ENCODE data around the gene PTPMT1. TPM values are rescaled to one million over a fixed set of nuclear protein-coding genes. Genes with fewer than 3 reads are reported as not detected.

Gene PTPMT1
- total RNA-seq, 6 experiments from 2014 or later, result 14.7 to 118 (median 20.5) TPM

- Histone ChIP-seq H3K9me3 (no peaks in the 10 kb centered on the region), H3K27me3 (no peaks in the 10 kb centered on the region), H3K4me1 (peaks cover 0 to 28% (median 14%) of the 10 kb centered on the region in 4 donors), H3K4me3 (peak overlapping the region in 1 of 3 donors; percentile 98), H3K36me3 (peaks cover 0 to 43% (median 10%) of the 10 kb centered on the region in 4 donors), H3K27ac (no peak overlapping the region)
- ATAC-seq (no peak), DNase-seq (peak in 1 of 3 donors; percentile 31)
- 74% methylated on average over 6 of the region's 13 CpGs for WGBS (ENCODE audit: insufficient coverage, low coverage, low lambda C conversion rate, missing lambda C conversion rate)
- intact Hi-C loops (cut with DNase I), result no loop called here
- no peak for TF ChIP-seq CTCF (IDR thresholded peaks at IDR 0.05)
Observed at GRCh38 chr11:47577460-47578041, 12.2 kb downstream of the PTPMT1 start.

- intact Hi-C loops (cut with DNase I), result no loop called here
- peak within 1 kb of the TSS; percentile 96 to 100 (median 98) for H3K4me3 ChIP-seq
- peaks cover 0 to 52% (median 11%) of the 10 kb centered on the region in 4 donors for H3K36me3 ChIP-seq
- no peaks in the 10 kb centered on the region for H3K9me3 ChIP-seq
- H3K4me1 ChIP-seq, result peaks cover 0 to 17% (median 7%) of the 10 kb centered on the region in 4 donors
- no peak for TF ChIP-seq CTCF (IDR thresholded peaks at IDR 0.05)
- TF ChIP-seq POLR2A (IDR thresholded peaks at IDR 0.05), result peak; percentile 38
- peak within 1 kb of the TSS; percentile 75 to 87 (median 82) for H3K27ac ChIP-seq
- WGBS (ENCODE audit: insufficient coverage, low coverage, low lambda C conversion rate, missing lambda C conversion rate), result 0% methylated on average over 16 of the region's 72 CpGs
- ATAC-seq, result peak; percentile 97 to 98 (median 98)
- peak; percentile 87 to 91 (median 88) for DNase-seq
- H3K27me3 ChIP-seq, result no peaks in the 10 kb centered on the region
Observed at GRCh38 chr11:47578524-47579494, 13.4 kb downstream of the PTPMT1 start, which contains the start of the genes KBTBD4 and NDUFS3. TSS of gene KBTBD4 (minus strand) at chr11:47578970. CDS start at chr11:47578951, 19 bp downstream. TSS of gene NDUFS3 (plus strand) at chr11:47579074. CDS start at chr11:47579092, 18 bp downstream.

DNA sequence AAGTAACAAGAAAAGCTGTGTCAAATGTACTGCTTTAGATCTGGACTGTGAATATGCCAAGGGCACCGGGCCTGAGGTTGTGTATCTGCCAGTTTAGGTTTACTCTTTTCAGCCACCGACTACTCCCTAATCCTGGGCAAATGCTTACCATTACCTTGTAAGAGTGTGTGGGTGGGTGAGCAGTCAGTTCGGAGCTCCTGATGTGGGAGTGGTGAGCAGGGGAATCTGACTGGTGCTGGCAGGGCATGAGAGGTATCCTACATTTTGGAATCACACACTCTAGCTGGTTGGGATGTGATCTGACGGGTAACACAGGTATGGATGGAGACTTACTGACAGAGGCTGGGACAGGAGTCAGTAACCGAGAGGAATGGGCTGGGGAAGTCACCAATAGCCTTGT is 18.4 kb downstream of the PTPMT1 start:
- Histone ChIP-seq H3K4me1 (peaks cover 0 to 5% (median 2%) of the 10 kb centered on the region in 4 donors), H3K4me3 (no peak overlapping the region), H3K27me3 (no peaks in the 10 kb centered on the region), H3K27ac (no peak overlapping the region), H3K36me3 (peaks cover 0 to 50% (median 11%) of the 10 kb centered on the region in 4 donors), H3K9me3 (no peaks in the 10 kb centered on the region)
- intact Hi-C loops (cut with DNase I), result no loop called here
- ATAC-seq (no peak), DNase-seq (no peak)
- 79% methylated on average over 3 of the region's 5 CpGs for WGBS (ENCODE audit: insufficient coverage, low coverage, low lambda C conversion rate, missing lambda C conversion rate)
- TF ChIP-seq CTCF (IDR thresholded peaks at IDR 0.05), result no peak
- no peak for TF ChIP-seq POLR2A (IDR thresholded peaks at IDR 0.05)

- H3K27ac ChIP-seq, result no peak within 1 kb of the TSS
Observed at GRCh38 chr11:47586098-47586855, 20.9 kb downstream of the PTPMT1 start, which contains the start of gene FAM180B. TSS of gene FAM180B (plus strand) at chr11:47586678. CDS start at chr11:47586769, 91 bp downstream.

More at GRCh38 chr11:47586098-47586855, 20.9 kb downstream of the PTPMT1 start, which contains the start of gene FAM180B:
- Histone ChIP-seq H3K9me3 (no peaks in the 10 kb centered on the region), H3K36me3 (peaks cover 0 to 39% (median 7%) of the 10 kb centered on the region in 4 donors), H3K4me1 (no peaks in the 10 kb centered on the region), H3K27me3 (no peaks in the 10 kb centered on the region), H3K4me3 (no peak within 1 kb of the TSS)
- intact Hi-C loops (cut with DNase I), result no loop called here
- ATAC-seq, result peak in 1 of 4 donors; percentile 5
- no peak for DNase-seq
- WGBS (ENCODE audit: insufficient coverage, low coverage, low lambda C conversion rate, missing lambda C conversion rate), result 81% methylated on average over 6 of the region's 12 CpGs
- TF ChIP-seq POLR2A (IDR thresholded peaks at IDR 0.05), result no peak
- TF ChIP-seq CTCF (IDR thresholded peaks at IDR 0.05), result no peak

Data from right lobe of liver (tissue), 6 donors.